Osteoblast (primary cell): ENCODE results near the gene BAIAP2. TPM values are rescaled to one million over a fixed set of nuclear protein-coding genes. Genes with fewer than 3 reads are reported as not detected.
A peak's percentile ranks its signal among the peaks of the same experiment; 100 is the strongest.

ENCODE experiments used
- DNase-seq: peaks from one replicate; pipeline ENCODE4 v3.0.0; 2011; ENCODE audit warnings: low spot score, mixed read lengths; ENCODE audit not compliant: insufficient read length; ENCODE audit errors: missing footprints
- H2AFZ ChIP-seq: 2 replicates; pipeline ENCODE4 v1.6.0; 2011; ENCODE audit warnings: mild to moderate bottlenecking, low read length
- H3K27ac ChIP-seq: 2 replicates; pipeline ENCODE4 v1.5.1; 2011; ENCODE audit warnings: mild to moderate bottlenecking, low read depth, low read length, moderate library complexity
- H3K27me3 ChIP-seq: 2 replicates; pipeline ENCODE4 v1.6.0; 2012; ENCODE audit warnings: mild to moderate bottlenecking, control low read depth, inconsistent platforms, low read length, moderate library complexity; ENCODE audit not compliant: insufficient read depth
- H3K36me3 ChIP-seq: 2 replicates; pipeline ENCODE4 v1.5.1; 2011; ENCODE audit warnings: mild to moderate bottlenecking, low read length, control low read depth, moderate library complexity; ENCODE audit not compliant: insufficient read depth
- H3K4me1 ChIP-seq: 2 replicates; pipeline ENCODE4 v1.5.1; 2011; ENCODE audit warnings: mild to moderate bottlenecking, low read length, control low read depth, moderate library complexity; ENCODE audit not compliant: insufficient read depth
- H3K4me2 ChIP-seq: 2 replicates; pipeline ENCODE4 v1.6.0; 2011; ENCODE audit warnings: mild to moderate bottlenecking, low read length; ENCODE audit not compliant: insufficient read depth
- H3K4me3 ChIP-seq: fragments of 200-600 bp; sonication (generic); 3 replicates; pipeline ENCODE4 v1.5.1; 2012; ENCODE audit warnings: mild to moderate bottlenecking, low read length, inconsistent platforms; ENCODE audit not compliant: insufficient read depth
- H3K79me2 ChIP-seq: 2 replicates; pipeline ENCODE4 v1.6.0; 2012; ENCODE audit warnings: mild to moderate bottlenecking, low read length, control low read depth, inconsistent platforms; ENCODE audit not compliant: insufficient read depth
- H3K9me3 ChIP-seq: 2 replicates; pipeline ENCODE4 v1.5.1; 2011; ENCODE audit warnings: low read depth, low read length, control low read depth
- H4K20me1 ChIP-seq: 2 replicates; pipeline ENCODE4 v1.6.0; 2012; ENCODE audit warnings: mild to moderate bottlenecking, low read length, control low read depth; ENCODE audit not compliant: insufficient read depth
- total RNA-seq: library from RNA; depleted of rRNA; stranded (reverse); fragments of >200 nt; gene quantifications from 2 replicates; pipeline ENCODE4 v1.2.3, GENCODE V29; 2012
- TF ChIP-seq, protein P1 (sequence below): IDR thresholded peaks from 2 replicates; pipeline ENCODE4 v1.5.1; 2011; ENCODE audit warnings: mild to moderate bottlenecking, low read depth, low read length, moderate library complexity; ENCODE audit errors: extremely low read depth

BAIAP2 gene
- total RNA-seq, 1 donor, result 15.6 TPM

DNA sequence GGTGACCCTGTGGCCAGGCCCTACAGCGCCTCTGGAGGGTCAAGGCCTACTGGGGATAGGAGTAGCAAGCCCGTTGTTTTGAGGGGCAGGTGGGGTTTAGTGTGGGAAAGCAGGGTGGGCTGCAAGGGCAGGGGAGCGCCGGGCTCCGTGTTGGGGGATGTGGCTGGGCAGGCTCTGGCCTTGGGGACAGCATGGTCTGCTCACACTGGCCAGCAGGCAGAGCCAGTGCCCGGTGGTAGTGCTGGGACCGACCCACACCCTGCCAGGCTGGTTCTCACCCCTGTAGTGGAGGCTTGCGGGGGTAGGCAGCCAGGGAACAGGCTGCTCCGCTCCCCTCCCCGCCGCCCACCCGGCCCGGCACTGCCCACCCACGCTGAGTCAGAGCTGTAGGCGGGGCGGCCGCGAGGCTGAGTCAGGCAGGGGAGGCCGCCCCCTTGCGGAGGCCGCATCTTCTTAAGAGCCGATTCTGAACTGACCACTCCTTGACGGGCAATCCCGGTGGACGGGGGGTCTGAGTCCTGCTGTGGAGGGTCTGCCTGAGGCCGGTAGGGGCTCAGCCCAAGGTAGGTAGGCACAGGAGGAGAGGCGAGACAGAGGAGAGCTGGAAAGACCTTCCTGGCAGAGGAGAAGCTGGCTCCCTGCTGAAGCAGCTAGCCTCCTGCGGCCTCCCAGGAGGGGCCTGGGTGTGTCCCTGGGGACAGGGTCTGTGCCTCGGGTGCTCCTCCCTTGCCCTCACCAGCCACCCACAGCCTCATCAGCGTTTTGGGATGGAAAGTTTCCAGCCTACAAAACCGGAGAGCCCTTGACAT lies 62.4 kb downstream of the BAIAP2 start:
- H3K4me3 ChIP-seq, result peak overlapping the region; percentile 60
- no peaks in the 10 kb centered on the region for H3K9me3 ChIP-seq
- peaks cover 6% of the 10 kb centered on the region for H4K20me1 ChIP-seq
- peak overlapping the region; percentile 92 for H3K27ac ChIP-seq
- peaks cover 4% of the 10 kb centered on the region for H3K36me3 ChIP-seq
- peak overlapping the region; percentile 74 for H3K4me2 ChIP-seq
- no peaks in the 10 kb centered on the region for H3K79me2 ChIP-seq
- peaks cover 42% of the 10 kb centered on the region for H3K4me1 ChIP-seq
- TF ChIP-seq, protein P1, sequence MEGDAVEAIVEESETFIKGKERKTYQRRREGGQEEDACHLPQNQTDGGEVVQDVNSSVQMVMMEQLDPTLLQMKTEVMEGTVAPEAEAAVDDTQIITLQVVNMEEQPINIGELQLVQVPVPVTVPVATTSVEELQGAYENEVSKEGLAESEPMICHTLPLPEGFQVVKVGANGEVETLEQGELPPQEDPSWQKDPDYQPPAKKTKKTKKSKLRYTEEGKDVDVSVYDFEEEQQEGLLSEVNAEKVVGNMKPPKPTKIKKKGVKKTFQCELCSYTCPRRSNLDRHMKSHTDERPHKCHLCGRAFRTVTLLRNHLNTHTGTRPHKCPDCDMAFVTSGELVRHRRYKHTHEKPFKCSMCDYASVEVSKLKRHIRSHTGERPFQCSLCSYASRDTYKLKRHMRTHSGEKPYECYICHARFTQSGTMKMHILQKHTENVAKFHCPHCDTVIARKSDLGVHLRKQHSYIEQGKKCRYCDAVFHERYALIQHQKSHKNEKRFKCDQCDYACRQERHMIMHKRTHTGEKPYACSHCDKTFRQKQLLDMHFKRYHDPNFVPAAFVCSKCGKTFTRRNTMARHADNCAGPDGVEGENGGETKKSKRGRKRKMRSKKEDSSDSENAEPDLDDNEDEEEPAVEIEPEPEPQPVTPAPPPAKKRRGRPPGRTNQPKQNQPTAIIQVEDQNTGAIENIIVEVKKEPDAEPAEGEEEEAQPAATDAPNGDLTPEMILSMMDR, result peak; percentile 55
- DNase-seq, result peak; percentile 99
- no peaks in the 10 kb centered on the region for H3K27me3 ChIP-seq
- peak overlapping the region; percentile 71 for H2AFZ ChIP-seq

DNA sequence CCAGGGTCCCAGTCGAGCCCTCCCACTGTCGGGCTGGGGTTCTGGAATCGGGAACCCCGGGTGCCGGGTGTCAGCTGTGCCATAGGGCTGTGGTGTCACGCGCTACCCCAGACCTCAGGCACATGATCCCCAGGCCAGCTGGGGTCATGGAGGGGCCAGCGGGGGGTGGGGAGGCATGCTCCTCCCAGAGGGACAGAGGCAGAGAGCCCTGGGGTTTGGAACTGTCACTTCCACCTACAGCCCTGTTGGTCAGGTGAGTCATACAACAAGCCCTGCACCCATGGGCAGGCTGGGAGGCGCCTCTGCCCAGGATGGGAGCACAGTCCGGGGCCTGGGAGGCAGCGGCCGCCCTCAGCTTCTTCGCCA lies 63.0 kb downstream of the BAIAP2 start:
- Histone ChIP-seq H3K79me2 (no peaks in the 10 kb centered on the region), H3K27me3 (no peaks in the 10 kb centered on the region), H3K4me3 (peak overlapping the region; percentile 60), H3K36me3 (peaks cover 4% of the 10 kb centered on the region), H3K27ac (peak overlapping the region; percentile 92), H2AFZ (no peak overlapping the region), H3K9me3 (no peaks in the 10 kb centered on the region), H4K20me1 (peaks cover 6% of the 10 kb centered on the region), H3K4me1 (peaks cover 42% of the 10 kb centered on the region), H3K4me2 (peak overlapping the region; percentile 74)
- peak; percentile 97 for DNase-seq
- TF ChIP-seq, protein P1, result no peak

DNA sequence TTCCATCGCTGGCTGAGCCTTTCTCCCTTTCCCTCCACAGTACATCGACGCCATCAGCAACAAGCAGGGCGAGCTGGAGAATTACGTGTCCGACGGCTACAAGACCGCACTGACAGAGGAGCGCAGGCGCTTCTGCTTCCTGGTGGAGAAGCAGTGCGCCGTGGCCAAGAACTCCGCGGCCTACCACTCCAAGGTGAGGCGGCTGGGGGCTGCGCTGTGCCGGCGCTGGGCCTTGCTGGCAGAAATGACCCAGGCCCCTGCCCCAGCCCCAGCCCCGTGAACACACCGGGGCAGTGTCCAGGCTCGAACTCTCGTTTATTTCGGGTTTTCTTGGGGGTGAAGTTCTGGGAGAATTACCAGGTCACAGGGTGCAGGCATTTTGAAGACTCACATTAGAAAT lies 64.9 kb downstream of the BAIAP2 start:
- H4K20me1 ChIP-seq, result peaks cover 6% of the 10 kb centered on the region
- H3K27me3 ChIP-seq, result no peaks in the 10 kb centered on the region
- peaks cover 11% of the 10 kb centered on the region for H3K36me3 ChIP-seq
- H3K4me1 ChIP-seq, result peaks cover 32% of the 10 kb centered on the region
- no peak for DNase-seq
- no peaks in the 10 kb centered on the region for H3K79me2 ChIP-seq
- TF ChIP-seq, protein P1, result no peak
- H3K27ac ChIP-seq, result no peak overlapping the region
- H3K9me3 ChIP-seq, result no peaks in the 10 kb centered on the region
- no peak overlapping the region for H2AFZ ChIP-seq
- H3K4me2 ChIP-seq, result no peak overlapping the region
- no peak overlapping the region for H3K4me3 ChIP-seq

DNA sequence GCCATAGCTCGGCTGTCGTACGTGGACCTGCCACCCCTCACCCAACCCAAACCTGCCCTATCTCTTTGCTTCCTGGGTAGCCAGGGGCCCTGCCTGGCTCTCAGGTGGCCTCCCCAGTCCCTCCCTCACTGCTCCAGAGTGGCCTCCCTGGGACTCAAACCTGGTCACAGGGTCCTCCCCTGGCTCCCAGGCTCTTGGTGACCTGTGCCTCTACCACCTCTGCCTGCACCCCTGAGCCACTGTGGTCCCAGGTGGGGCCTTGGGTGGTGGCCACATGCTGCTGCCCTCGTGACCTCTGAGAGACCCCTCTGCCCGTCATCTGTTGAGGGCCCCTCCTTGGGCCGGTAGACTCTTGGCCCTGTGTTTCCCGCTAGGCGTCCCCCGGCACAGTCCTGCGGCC lies 65.7 kb downstream of the BAIAP2 start:
- Histone ChIP-seq H2AFZ (no peak overlapping the region), H3K79me2 (no peaks in the 10 kb centered on the region), H3K4me1 (peaks cover 26% of the 10 kb centered on the region), H4K20me1 (peaks cover 9% of the 10 kb centered on the region), H3K27me3 (no peaks in the 10 kb centered on the region), H3K4me2 (no peak overlapping the region), H3K9me3 (no peaks in the 10 kb centered on the region), H3K27ac (no peak overlapping the region), H3K4me3 (no peak overlapping the region), H3K36me3 (peaks cover 11% of the 10 kb centered on the region)
- DNase-seq, result no peak
- TF ChIP-seq, protein P1, result no peak
